Frontal cortex (tissue), 4 donors: ENCODE data around the gene ZBTB49. TPM values are rescaled to one million over a fixed set of nuclear protein-coding genes. Genes with fewer than 3 reads are reported as not detected.
"Not testable (repeated sequence)": the region's sequence is repeated elsewhere in the genome, so short reads cannot be mapped to it uniquely, and the experiment has no call there.

ENCODE experiments used
- DNase-seq, 2 donors: peaks; one replicate each; pipeline ENCODE4 v3.0.0; 2012; ENCODE audit warnings: low spot score in 2 of 2
- FAIRE-seq: peaks from 2 replicates; lab custom pipeline; 2012; peaks lifted over from hg19 to GRCh38; lab: Jason Lieb, UNC
- total RNA-seq: library from RNA; depleted of rRNA; stranded (reverse); fragments of >200 nt; gene quantifications from one replicate; pipeline ENCODE4 v1.2.3, GENCODE V29; 2014
- donor health status: control.
- donor health status: control.
- donor health status: control.

Gene ZBTB49
- total RNA-seq, 1 donor from 2014 or later: 8.6 TPM

DNA sequence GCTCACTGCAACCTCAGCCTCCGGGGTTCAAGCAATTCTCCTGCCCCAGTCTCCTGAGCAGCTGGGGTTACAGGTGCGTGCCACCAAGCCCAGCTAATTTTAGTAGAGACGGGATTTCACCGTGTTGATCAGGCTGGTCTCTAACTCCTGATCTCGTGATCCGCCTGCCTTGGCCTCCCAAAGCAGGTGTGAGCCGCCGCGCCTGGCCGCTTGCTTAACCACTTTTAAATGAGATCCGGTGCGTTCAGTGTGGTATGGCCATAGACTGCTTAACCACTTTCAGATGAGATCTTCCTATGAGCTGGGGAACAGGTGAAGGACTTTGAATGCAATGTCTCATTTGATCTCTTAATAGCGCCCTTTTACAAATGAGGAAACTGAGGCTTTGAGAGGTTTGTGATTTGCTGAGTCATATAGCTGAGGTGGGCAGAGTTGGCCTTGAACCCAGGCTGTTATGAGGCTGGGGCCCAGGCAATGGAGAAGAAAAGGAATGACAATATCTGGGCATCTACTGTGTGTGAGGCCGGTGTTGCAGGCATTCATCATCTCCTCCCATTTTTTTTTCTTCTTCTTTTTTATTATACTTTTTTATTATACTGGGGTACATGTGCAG, 55.0 kb downstream of the ZBTB49 start:
- no peak for DNase-seq
- no peak for FAIRE-seq

DNA sequence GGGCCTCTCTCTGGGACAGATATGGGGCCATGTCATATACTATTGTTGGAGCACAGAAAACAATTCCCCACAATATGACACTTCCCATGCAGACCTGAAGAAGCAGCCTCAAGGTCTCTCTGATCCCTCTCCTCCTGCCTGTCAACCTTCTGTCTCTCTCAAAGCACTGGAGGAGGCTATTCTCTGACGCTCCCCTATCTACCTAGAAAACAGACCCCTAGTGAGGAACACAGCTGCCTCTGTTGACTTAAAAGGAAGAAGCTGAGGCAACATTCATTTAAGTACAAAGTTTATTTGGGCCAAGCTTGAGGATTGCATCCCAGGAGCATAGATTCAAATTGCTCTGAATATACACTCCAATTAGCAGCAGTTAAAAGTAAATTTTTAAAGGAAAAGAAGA, 57.5 kb downstream of the ZBTB49 start:
- FAIRE-seq: no peak
- no peak for DNase-seq

DNA sequence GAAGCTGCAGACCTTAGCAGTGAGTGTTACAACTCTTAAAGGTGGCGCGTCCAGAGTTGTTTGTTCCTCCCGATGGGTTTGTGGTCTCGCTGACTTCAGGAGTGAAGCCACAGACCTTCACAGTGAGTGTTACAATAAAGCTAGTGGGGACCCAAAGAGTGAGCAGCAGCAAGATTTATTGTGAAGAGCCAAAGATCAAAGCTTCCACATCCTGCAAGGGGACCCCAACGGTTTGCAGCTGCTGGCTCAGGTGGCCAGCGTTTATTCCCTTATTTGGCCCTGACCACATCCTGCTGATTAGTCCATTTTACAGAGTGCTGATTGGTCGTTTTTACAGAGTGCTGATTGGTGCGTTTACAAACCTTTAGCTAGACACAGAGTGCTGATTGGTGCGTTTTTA, 58.5 kb downstream of the ZBTB49 start:
- not testable (repeated sequence) for FAIRE-seq, DNase-seq

DNA sequence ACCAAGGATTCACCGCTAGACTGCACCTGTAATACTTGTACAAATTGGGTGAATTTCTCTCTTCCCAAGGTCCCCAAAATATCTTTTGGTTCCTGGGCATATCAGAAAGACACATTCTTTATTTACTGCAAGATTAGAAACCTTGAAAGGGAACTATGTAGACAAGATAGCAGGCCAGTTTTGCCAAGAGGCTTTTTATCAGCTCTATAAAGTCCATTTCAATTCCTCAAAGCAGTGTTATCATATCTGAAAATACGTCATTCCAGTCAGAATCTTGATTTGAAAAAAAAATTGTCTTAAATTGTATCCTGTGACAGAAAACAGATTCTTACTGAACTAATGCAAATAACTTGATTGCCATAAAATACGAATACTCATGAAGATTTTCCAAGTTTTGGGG, 59.8 kb downstream of the ZBTB49 start:
- FAIRE-seq (no peak), DNase-seq (no peak)

DNA sequence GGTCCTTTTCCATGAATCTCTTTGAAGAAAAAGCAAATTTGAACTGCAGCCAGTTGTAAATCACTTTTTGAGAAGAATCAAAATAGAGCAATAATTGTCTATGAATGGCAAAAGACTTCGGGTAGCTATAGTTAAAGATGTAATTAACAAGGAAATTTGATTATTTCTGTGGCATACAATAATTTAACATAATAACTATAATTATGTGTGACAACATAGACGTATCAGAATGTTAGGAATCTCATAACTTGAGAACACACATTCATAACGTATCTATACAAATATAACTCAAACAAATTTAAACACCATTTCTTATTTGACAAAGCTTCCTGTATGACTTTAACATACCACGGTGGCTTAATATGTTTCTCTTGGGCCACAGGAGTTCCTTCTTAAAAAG, 60.9 kb downstream of the ZBTB49 start:
- no peak for DNase-seq
- no peak for FAIRE-seq

DNA sequence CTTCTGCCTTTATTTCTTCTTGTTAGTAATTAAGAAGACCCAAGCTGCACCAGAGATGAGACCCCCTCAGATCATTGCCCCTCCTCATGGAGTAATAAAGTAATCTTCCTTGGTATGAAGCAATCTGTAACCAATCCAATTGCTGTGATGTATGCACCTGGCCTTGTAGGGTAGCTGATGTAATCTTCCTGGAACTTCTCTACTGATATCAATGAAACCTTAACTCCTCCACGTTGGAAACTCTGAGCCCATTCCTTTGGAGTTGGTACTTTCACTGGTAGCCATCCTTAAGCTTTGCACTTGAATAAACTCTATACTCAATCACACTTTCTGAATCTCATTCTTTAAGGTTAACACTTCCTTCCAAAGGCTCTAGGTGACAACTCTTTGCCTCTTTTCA, 65.3 kb downstream of the ZBTB49 start:
- FAIRE-seq: no peak
- DNase-seq: no peak

DNA sequence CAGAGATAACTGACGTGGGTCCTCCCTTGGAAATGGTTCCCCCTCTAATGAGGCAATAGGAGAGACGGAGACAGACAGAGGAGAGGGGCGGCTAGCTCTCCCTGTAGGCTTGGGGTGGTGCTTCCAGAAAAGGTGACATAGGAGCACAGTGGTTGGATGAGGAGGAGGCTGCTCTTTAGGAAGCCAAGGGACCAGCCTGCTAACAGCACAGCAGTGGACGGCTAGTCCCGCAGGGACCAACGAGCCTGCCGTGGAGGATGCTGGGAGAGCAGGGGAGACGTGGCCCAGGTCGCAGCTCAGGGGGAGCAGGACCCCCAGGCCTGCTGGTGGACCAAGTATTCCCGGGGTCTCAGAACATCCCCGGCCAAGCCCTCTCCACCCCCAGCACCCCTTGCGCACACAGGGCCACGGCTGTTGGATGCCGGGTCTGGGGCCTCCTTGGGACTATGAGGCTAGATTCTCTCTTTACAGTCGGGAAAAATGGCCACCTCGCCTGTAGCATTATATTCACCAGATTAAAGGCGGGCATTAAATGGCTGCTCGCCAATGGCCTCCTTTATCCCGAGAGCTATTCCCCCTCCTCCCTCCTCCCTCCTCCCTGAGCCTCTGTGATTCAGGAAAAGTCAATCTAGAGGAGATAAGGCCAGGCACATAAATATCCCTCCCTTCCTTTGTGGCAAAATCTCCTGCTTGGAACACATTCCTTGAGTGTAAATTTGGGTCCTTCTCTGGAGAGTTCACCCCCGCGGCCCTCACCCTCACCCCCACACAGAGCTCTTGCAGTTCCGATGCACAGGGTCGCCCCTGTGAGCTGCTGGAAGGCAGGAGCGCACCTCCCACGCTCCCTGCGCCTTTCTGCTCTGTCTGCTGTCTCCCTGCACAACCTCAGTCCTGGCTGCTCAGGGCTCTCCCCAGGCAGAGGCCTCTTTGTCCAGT, 66.3 kb downstream of the ZBTB49 start:
- no peak for DNase-seq
- no peak for FAIRE-seq

DNA sequence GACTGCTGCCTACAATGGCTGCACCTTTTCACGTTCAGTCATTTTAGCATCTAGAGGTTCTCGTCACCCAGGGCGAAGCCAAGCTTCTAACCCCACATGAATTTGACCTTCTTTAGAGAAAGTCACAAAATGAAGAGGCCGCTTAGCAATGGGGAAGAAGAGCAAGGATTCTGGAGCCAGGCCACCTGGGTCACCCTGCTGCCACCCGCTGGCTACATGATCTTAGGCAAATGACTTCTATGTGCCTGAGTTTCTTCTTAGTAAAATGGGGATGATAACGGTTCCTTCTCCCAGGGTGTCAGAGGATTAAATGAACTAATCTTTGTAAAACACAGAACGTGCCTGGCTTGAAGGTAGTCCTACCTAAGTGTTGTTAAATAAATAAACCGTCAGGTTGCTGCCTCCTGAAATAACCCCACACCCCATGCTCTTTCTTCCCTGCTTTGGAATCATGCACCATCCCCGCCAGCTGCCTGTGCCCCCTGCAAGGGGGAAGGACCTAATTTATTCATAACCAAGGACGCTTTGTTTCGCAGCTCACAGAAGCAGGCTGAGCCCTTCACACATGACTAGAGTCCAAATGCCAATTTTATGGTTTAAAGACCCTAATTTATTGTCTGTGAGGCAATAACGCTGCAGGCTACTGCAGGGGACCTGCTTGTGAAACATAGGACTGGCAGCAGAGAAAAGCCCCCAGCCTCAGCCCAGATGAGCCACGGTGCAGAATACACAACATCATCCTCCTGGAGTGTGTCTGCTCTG, 68.2 kb downstream of the ZBTB49 start:
- no peak for DNase-seq
- no peak for FAIRE-seq

DNA sequence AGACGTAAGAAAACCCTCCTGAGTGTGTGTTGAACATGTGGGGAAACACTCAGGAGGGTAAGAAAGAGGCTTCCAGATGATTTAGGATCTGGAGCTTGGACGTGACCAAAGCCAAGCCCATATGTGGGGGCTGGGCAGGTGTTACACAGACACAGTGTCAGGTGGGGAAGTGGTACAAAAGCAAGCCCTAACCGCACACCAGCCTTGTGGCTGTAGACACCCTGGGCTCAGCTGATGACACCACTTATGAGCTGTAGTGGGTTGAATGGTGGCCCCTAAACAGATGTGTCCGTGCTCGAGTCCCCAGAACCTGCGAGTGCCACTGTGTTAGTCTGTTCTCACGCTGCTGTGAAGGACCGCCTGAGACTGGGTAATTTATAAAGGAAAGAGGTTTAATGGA, 71.8 kb downstream of the ZBTB49 start:
- DNase-seq (no peak), FAIRE-seq (no peak)

DNA sequence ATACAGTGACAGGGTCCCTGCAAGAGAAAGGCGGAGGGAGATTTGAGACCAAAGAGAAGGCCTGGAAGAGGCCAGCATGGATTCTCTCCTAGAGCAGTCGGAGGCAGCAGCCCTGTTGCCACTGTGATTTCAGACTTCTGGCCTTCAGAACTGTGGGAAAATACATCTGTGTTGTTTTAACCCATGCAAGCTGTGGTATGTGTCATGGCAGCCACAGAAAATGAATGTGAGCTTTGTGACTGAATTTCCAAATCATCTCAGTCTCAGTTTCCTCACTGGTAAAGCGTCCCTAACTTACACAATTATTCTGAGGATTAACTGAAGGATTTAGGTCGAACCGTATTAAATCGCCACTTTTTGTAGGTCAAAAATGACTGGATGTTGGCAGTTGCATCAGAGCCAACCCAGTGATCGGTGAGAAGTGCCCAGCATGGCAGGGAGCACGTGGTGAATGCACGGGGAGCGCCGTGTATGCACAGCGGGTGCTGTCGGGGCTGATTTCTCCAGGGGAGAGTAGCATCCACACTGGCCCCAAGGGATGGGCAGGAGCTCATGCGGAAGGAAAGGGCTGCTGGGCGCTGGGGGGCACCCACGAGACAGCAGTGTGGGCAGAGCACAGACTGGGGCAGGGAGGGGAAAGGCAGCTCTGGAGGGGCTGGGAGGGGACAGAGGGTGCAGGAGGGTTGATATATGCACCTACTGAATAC, 73.1 kb downstream of the ZBTB49 start:
- FAIRE-seq: no peak
- no peak for DNase-seq

DNA sequence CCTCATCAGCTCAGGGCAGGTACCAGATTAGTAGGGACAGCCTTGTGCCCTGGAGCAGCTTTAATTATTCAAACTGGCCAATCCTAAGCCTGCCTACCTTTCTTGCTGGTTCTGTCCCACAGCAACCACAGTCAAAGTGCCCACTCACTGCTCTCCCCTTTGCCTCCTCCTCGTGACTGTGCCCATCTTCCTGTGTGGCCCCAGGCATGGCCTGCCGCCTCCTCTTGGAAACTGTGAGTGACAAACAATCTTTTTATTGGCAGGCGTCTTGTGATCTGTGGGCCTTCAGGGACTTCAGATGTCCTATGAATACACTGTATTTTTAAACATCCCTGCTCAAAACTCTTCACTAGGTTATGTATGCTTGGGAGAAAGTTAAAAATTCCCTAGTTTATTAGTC, 74.0 kb downstream of the ZBTB49 start:
- no peak for DNase-seq
- FAIRE-seq: no peak

DNA sequence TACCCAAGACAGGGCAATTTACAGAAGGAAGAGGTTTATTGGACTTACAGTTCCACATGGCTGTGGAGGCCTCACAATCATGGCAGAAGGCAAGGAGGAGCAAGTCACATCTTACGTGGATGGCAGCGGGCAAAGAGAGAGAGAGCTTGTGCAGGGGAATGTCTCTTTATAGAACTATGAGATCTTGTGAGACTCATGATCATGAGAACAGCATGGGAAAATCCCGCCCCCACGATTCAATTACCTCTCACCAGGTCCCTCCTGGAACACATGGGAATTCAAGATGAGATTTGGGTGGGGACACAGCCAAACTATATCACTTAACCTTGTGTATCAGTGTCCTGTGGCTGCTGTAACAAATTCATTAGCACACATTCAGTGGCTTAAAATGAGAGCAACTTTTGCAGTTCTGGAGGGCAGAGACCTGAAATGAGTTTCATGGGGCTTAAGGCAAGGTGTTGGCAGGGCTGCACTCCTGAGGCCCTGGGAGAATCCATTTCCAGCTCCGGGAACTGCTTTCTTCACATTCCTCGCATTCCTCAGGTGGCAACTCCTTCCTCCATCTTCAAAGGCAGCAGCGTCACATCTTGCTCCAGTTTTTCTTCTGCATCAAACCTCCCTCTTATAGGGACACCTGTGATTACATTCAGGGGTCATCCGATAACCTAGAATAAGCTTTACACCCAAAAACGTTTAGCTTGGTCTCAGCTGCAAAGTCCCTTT, 74.6 kb downstream of the ZBTB49 start:
- FAIRE-seq: no peak
- DNase-seq: no peak

DNA sequence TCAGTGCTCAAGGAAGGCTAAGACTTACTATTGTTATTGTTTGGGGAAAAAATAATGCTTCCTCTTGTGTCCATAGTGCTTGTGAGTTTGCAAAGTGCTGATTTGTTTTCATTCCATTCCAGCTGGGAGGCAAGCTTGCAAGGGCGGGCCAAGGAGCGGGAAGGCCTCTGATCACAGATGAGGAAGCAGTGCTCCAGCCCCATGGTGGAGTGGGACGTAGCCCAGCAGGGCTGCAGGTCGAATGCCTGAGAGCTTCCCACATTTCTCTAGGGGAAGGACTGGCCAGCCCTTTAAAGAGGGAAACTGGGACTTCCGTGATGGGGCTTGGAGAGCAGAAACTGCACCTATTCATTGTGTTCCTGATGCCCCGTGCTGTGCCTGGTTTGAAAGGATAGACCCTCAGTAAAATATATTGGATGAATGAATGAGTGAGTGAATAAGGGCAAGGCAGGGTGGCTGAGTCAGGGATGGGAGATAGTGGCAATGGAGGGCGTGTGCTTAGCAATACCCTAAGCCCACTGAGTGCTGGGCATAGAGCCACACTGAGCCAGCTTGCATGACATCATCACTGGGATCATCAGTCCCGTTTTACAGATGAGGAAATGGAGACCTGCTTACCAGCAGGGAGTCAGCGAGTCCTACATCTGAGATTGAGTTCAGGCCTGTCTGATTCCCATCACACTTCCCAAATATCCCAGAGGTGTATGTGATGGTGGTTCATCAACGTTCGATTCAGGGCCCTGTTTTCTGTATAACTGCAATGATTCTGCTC, 78.9 kb downstream of the ZBTB49 start:
- FAIRE-seq (no peak), DNase-seq (no peak)

Other genes starting within 250 kb of the ZBTB49 start
- gene OTOP1, start 63.3 kb upstream of the ZBTB49 start, total RNA-seq: not detected
- 46.5 TPM for gene TMEM128, start 42.0 kb upstream of the ZBTB49 start, total RNA-seq
- 7.7 TPM for gene LYAR, start 97 bp upstream of the ZBTB49 start, total RNA-seq
- gene NSG1, start 96.9 kb downstream of the ZBTB49 start, total RNA-seq: 302 TPM